ENCODE results near the gene NAV2. TPM values are rescaled to one million over a fixed set of nuclear protein-coding genes. Genes with fewer than 3 reads are reported as not detected.
A peak's percentile ranks its signal among the peaks of the same experiment; 100 is the strongest.

Gene NAV2
- total RNA-seq, 1 experiment from 2014 or later: 63.5 TPM

DNA sequence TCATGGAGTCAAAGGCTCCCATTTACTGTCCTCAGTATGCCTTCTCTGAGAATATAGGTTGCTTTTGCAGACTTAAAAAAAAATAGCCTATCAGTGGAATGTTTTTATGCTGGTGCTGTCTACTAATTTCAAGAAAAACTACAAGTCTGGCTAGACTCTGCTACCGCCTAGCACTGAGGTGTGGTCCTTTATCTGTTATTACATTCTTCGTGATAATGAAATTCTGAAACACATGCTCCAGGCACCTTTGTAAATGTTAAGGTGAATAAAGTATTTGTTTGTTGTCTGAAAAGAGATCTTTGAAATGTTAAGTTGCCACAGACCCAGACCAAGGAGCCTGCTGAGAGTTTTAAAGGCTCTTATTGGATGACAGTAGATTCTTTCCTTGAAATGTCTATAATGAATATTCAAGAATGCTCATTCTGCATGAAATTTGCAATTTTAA, 352.3 kb downstream of the NAV2 start:
- CTCF ChIA-PET: no interaction called here
- POLR2A ChIA-PET: no interaction called here
- Mint-ChIP-seq H3K27ac (ENCODE audit: unreplicated experiment) (no peak overlapping the region), H3K4me1 (ENCODE audit: low read depth, unreplicated experiment) (peaks cover 18% of the 10 kb centered on the region), H3K27me3 (ENCODE audit: insufficient read depth, unreplicated experiment) (no peaks in the 10 kb centered on the region), H3K4me3 (ENCODE audit: unreplicated experiment) (no peak overlapping the region), H3K36me3 (ENCODE audit: insufficient read depth, unreplicated experiment) (peaks cover 82% of the 10 kb centered on the region), H3K9me3 (ENCODE audit: unreplicated experiment) (no peaks in the 10 kb centered on the region)
- intact Hi-C loops (cut with micrococcal nuclease; ENCODE audit: unreplicated experiment): no loop called here
- TF ChIP-seq, protein P1, sequence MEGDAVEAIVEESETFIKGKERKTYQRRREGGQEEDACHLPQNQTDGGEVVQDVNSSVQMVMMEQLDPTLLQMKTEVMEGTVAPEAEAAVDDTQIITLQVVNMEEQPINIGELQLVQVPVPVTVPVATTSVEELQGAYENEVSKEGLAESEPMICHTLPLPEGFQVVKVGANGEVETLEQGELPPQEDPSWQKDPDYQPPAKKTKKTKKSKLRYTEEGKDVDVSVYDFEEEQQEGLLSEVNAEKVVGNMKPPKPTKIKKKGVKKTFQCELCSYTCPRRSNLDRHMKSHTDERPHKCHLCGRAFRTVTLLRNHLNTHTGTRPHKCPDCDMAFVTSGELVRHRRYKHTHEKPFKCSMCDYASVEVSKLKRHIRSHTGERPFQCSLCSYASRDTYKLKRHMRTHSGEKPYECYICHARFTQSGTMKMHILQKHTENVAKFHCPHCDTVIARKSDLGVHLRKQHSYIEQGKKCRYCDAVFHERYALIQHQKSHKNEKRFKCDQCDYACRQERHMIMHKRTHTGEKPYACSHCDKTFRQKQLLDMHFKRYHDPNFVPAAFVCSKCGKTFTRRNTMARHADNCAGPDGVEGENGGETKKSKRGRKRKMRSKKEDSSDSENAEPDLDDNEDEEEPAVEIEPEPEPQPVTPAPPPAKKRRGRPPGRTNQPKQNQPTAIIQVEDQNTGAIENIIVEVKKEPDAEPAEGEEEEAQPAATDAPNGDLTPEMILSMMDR (IDR thresholded peaks at IDR 0.05; ENCODE audit: insufficient read depth in 1 of 2, low read depth in 1 of 2, low read length in 1 of 2, severe bottlenecking in 1 of 2, unreplicated experiment in 1 of 2): no peak
- DNase-seq: no peak
- no peaks in the 10 kb centered on the region for H3K9me3 ChIP-seq
- no peaks in the 10 kb centered on the region for H3K27me3 ChIP-seq (replicated peaks; ENCODE audit: control insufficient read depth, insufficient read depth, low read length)
- H3K4me3 ChIP-seq (ENCODE audit: low read depth, low read length): no peak overlapping the region
- H3K4me1 ChIP-seq: peaks cover 29% of the 10 kb centered on the region
- BruUV-seq (replicated peaks): no TSS peak
- H3K36me3 ChIP-seq (ENCODE audit: control insufficient read depth, insufficient read depth, low read length): 0 out of 2 replicates have a peak, but pooled peaks cover 1% of the 10 kb centered on the region

DNA sequence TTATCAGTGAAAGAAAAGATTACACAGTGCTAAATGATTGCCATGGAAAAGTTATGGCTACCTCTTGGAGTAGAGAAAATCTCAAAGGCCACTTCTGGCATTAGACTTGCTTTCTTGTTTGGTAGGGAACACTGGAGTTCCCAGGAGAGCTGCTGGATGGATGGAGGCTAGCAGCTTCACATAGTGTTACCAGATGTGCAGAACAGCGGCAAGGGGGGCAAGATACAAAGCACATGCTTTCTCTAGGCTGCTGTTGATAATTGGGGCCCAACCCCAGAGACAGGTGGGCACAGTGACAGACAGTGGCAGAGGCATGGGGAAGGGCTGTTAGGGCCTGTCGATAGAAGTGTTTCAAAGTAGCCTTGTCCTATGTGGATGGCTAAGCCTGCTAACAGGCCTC, 352.8 kb downstream of the NAV2 start:
- H3K9me3 ChIP-seq: no peaks in the 10 kb centered on the region
- CTCF ChIA-PET: no interaction called here
- Mint-ChIP-seq H3K36me3 (ENCODE audit: insufficient read depth, unreplicated experiment) (peaks cover 82% of the 10 kb centered on the region), H3K4me1 (ENCODE audit: low read depth, unreplicated experiment) (peaks cover 18% of the 10 kb centered on the region), H3K9me3 (ENCODE audit: unreplicated experiment) (no peaks in the 10 kb centered on the region), H3K27me3 (ENCODE audit: insufficient read depth, unreplicated experiment) (no peaks in the 10 kb centered on the region), H3K4me3 (ENCODE audit: unreplicated experiment) (no peak overlapping the region), H3K27ac (ENCODE audit: unreplicated experiment) (no peak overlapping the region)
- H3K4me3 ChIP-seq (ENCODE audit: low read depth, low read length): no peak overlapping the region
- no TSS peak for BruUV-seq (replicated peaks)
- 0 out of 2 replicates have a peak, but pooled peaks cover 1% of the 10 kb centered on the region for H3K36me3 ChIP-seq (ENCODE audit: control insufficient read depth, insufficient read depth, low read length)
- peaks cover 29% of the 10 kb centered on the region for H3K4me1 ChIP-seq
- intact Hi-C loops (cut with micrococcal nuclease; ENCODE audit: unreplicated experiment): no loop called here
- H3K27me3 ChIP-seq (replicated peaks; ENCODE audit: control insufficient read depth, insufficient read depth, low read length): no peaks in the 10 kb centered on the region
- TF ChIP-seq, protein P1 (IDR thresholded peaks at IDR 0.05; ENCODE audit: insufficient read depth in 1 of 2, low read depth in 1 of 2, low read length in 1 of 2, severe bottlenecking in 1 of 2, unreplicated experiment in 1 of 2): no peak
- DNase-seq: no peak
- POLR2A ChIA-PET: no interaction called here

DNA sequence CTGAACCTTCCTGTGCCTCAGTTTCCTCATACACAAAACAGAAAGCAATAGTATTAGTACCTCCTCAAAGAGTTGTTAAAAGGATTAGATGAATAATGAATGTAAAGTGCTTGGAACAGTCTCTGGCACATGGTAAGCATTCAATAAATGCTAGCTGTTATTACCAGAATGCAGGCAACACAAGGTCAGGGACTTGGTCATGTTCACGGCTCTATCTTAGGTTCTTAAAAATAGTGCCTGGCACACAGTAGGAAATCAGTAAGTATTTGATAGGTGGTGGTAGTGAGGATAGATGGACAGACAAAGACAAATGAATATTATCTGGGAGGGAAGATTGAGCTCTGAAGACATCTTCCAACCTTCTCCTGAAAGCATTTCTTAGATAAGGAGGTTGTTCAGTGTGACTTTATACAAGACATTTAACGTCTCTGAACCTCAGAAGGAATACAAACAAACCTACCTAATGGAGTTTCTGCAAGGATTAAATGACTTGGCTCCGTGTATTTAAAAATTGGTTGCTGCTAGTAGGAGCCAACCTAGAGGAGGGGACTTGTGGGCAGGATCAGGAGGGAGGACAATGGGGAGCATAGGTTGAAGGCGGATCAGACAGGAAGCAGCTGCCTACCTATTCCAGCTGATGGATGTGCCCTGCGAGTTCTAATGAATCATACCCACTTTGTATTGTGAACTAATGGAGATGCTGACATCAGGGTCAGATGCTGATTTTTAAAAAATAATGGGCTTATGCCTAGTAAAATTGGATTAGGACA, 353.6 kb downstream of the NAV2 start:
- Mint-ChIP-seq H3K9me3 (ENCODE audit: unreplicated experiment) (no peaks in the 10 kb centered on the region), H3K27ac (ENCODE audit: unreplicated experiment) (peak overlapping the region; percentile 33), H3K4me3 (ENCODE audit: unreplicated experiment) (no peak overlapping the region), H3K36me3 (ENCODE audit: insufficient read depth, unreplicated experiment) (peaks cover 82% of the 10 kb centered on the region), H3K27me3 (ENCODE audit: insufficient read depth, unreplicated experiment) (no peaks in the 10 kb centered on the region), H3K4me1 (ENCODE audit: low read depth, unreplicated experiment) (peaks cover 18% of the 10 kb centered on the region)
- ChIA-PET POLR2A (no interaction called here), CTCF (no interaction called here)
- intact Hi-C loops (cut with micrococcal nuclease; ENCODE audit: unreplicated experiment): no loop called here
- BruUV-seq (replicated peaks): no TSS peak
- TF ChIP-seq, protein P1 (IDR thresholded peaks at IDR 0.05; ENCODE audit: insufficient read depth in 1 of 2, low read depth in 1 of 2, low read length in 1 of 2, severe bottlenecking in 1 of 2, unreplicated experiment in 1 of 2): no peak
- H3K27me3 ChIP-seq (replicated peaks; ENCODE audit: control insufficient read depth, insufficient read depth, low read length): no peaks in the 10 kb centered on the region
- H3K4me1 ChIP-seq: peaks cover 29% of the 10 kb centered on the region
- 0 out of 2 replicates have a peak, but pooled peaks cover 1% of the 10 kb centered on the region for H3K36me3 ChIP-seq (ENCODE audit: control insufficient read depth, insufficient read depth, low read length)
- no peak overlapping the region for H3K4me3 ChIP-seq (ENCODE audit: low read depth, low read length)
- DNase-seq: no peak
- no peaks in the 10 kb centered on the region for H3K9me3 ChIP-seq
